ENCODE measurements around the gene PRPS1. TPM values are rescaled to one million over a fixed set of nuclear protein-coding genes. Genes with fewer than 3 reads are reported as not detected.

The PRPS1 gene
- total and polyA plus RNA-seq, 7 donors = 9.6 to 35.8 (median 18.8) TPM

- Histone ChIP-seq H3K27me3 (no peaks in the 10 kb centered on the region), H3K4me1 (no peaks in the 10 kb centered on the region), H3K4me3 (no peak overlapping the region), H3K36me3 (no peaks in the 10 kb centered on the region), H3K9me3 (no peaks in the 10 kb centered on the region), H3K27ac (no peak overlapping the region)
- TF ChIP-seq POLR2A (IDR thresholded peaks at IDR 0.05) = no peak
- intact Hi-C loops (cut with DNase I) = no loop called here
- DNase-seq = no peak
- WGBS, 2 donors = 95% methylated on average over 13 of the region's 13 CpGs
Observed at GRCh38 chrX:107597264-107597663, 31.0 kb upstream of the PRPS1 start.

DNA sequence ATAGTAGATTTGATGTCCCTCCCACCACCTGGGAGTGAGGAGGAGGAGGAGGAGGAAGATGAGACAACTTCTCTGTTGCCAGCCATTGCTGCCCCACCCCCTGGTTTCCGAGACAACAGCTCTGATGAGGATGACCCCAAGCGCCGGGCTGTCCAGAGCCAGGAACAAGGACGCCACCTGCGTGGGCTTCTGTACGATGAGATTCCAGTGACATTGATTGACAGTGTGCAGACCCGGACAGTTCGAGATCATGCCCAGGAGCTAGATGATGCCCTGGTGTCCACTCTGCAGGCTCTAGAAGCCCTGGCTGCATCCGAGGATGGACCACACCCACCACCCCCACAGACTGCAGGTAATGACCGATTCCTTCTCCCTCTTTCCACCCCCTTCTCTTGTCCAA lies 30.5 kb upstream of the PRPS1 start:
- TF ChIP-seq EP300 (IDR thresholded peaks at IDR 0.05) = no peak
- TF ChIP-seq POLR2AphosphoS5 (IDR thresholded peaks at IDR 0.05) = no peak
- TF ChIP-seq, protein P1, sequence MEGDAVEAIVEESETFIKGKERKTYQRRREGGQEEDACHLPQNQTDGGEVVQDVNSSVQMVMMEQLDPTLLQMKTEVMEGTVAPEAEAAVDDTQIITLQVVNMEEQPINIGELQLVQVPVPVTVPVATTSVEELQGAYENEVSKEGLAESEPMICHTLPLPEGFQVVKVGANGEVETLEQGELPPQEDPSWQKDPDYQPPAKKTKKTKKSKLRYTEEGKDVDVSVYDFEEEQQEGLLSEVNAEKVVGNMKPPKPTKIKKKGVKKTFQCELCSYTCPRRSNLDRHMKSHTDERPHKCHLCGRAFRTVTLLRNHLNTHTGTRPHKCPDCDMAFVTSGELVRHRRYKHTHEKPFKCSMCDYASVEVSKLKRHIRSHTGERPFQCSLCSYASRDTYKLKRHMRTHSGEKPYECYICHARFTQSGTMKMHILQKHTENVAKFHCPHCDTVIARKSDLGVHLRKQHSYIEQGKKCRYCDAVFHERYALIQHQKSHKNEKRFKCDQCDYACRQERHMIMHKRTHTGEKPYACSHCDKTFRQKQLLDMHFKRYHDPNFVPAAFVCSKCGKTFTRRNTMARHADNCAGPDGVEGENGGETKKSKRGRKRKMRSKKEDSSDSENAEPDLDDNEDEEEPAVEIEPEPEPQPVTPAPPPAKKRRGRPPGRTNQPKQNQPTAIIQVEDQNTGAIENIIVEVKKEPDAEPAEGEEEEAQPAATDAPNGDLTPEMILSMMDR (IDR thresholded peaks at IDR 0.05) = no peak
- no peak for TF ChIP-seq POLR2A (IDR thresholded peaks at IDR 0.05)
- Histone ChIP-seq H3K4me1 (no peaks in the 10 kb centered on the region), H3K36me3 (no peaks in the 10 kb centered on the region)

DNA sequence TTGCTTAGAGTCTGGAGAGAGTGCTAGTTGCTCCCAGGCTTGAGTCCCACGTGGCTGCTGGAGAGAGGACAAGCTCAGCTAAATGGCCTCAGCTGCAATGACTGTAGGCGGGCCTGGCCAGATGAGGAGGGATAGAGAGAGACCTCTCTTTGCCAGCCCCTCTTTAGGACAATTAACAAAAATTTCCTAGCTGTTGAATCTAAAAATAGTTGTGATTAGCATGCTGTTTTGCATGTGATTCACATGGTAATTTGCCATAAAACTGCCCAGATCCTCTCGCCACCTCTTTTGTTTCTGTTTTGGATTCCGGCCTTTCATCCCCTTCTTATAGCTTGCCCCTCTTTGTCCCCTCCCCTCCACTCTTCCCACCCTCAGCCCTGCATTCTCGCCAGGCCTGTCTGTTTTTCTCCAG lies 28.9 kb upstream of the PRPS1 start:
- Histone ChIP-seq H3K4me1 (no peaks in the 10 kb centered on the region), H3K36me3 (no peaks in the 10 kb centered on the region), H3K4me3 (no peak overlapping the region), H3K9me3 (no peaks in the 10 kb centered on the region), H3K27ac (no peak overlapping the region), H3K27me3 (no peaks in the 10 kb centered on the region)
- WGBS, 2 donors = 76 to 84% methylated on average over 5 of the region's 5 CpGs
- intact Hi-C loops (cut with DNase I) = no loop called here
- DNase-seq = no peak
- no peak for TF ChIP-seq POLR2AphosphoS5 (IDR thresholded peaks at IDR 0.05)
- TF ChIP-seq, protein P1 (IDR thresholded peaks at IDR 0.05) = no peak
- no peak for TF ChIP-seq EP300 (IDR thresholded peaks at IDR 0.05)
- no peak for TF ChIP-seq POLR2A (IDR thresholded peaks at IDR 0.05)

More for the DNA sequence above, 30.5 kb upstream of the PRPS1 start:
- no peak overlapping the region for H3K27ac ChIP-seq
- WGBS, 2 donors = 90% methylated on average over 10 of the region's 10 CpGs
- H3K4me3 ChIP-seq = no peak overlapping the region
- H3K27me3 ChIP-seq = no peaks in the 10 kb centered on the region
- no peaks in the 10 kb centered on the region for H3K9me3 ChIP-seq
- intact Hi-C loops (cut with DNase I) = no loop called here
- DNase-seq = no peak

- intact Hi-C loops (cut with DNase I) = no loop called here
- no peak for DNase-seq
- TF ChIP-seq, protein P1 (IDR thresholded peaks at IDR 0.05) = no peak
- no peak for TF ChIP-seq EP300 (IDR thresholded peaks at IDR 0.05)
- TF ChIP-seq POLR2A (IDR thresholded peaks at IDR 0.05) = no peak
- TF ChIP-seq POLR2AphosphoS5 (IDR thresholded peaks at IDR 0.05) = no peak
Observed at GRCh38 chrX:107600366-107600765, 27.9 kb upstream of the PRPS1 start.

GRCh38 chrX:107601326-107601725 lies 27.0 kb upstream of the PRPS1 start:
- WGBS, 2 donors = 82 to 84% methylated on average over 11 of the region's 11 CpGs
- intact Hi-C loops (cut with DNase I) = no loop called here
- Histone ChIP-seq H3K4me1 (no peaks in the 10 kb centered on the region), H3K4me3 (no peak overlapping the region), H3K27ac (no peak overlapping the region), H3K36me3 (no peaks in the 10 kb centered on the region), H3K9me3 (no peaks in the 10 kb centered on the region), H3K27me3 (no peaks in the 10 kb centered on the region)
- no peak for DNase-seq
- TF ChIP-seq EP300 (IDR thresholded peaks at IDR 0.05) (no peak), POLR2AphosphoS5 (IDR thresholded peaks at IDR 0.05) (no peak), POLR2A (IDR thresholded peaks at IDR 0.05) (no peak)
- TF ChIP-seq, protein P1 (IDR thresholded peaks at IDR 0.05) = no peak

More at GRCh38 chrX:107600366-107600765, 27.9 kb upstream of the PRPS1 start:
- no peaks in the 10 kb centered on the region for H3K9me3 ChIP-seq
- H3K27me3 ChIP-seq = no peaks in the 10 kb centered on the region
- no peak overlapping the region for H3K4me3 ChIP-seq
- H3K4me1 ChIP-seq = no peaks in the 10 kb centered on the region
- no peak overlapping the region for H3K27ac ChIP-seq
- WGBS, 2 donors = 93 to 95% methylated on average over 10 of the region's 10 CpGs
- no peaks in the 10 kb centered on the region for H3K36me3 ChIP-seq

Data from sigmoid colon (tissue), 7 donors.